H1 (cell line): ENCODE measurements around the gene PPP1CC. TPM values are rescaled to one million over a fixed set of nuclear protein-coding genes. Genes with fewer than 3 reads are reported as not detected.

ENCODE experiments used
- CTCF ChIA-PET: fragments of 300-600 bp; sonication (Branson Sonifier 250); formaldehyde crosslinking; loops from one replicate; lab custom pipeline; 2021; ENCODE audit not compliant: partially characterized antibody; lab: Charles Lee
- POLR2A ChIA-PET: fragments of 300-600 bp; sonication (Branson Sonifier 250); formaldehyde crosslinking; loops from one replicate; lab custom pipeline; 2021; ENCODE audit warnings: inconsistent platforms; ENCODE audit not compliant: partially characterized antibody; lab: Charles Lee
- DNase-seq, 2 experiments: peaks; one replicate each; pipeline versions ENCODE4 v3.0.0 to v3.0.0-alpha.2; 2010 to 2022; ENCODE audit warnings: low spot score in 2 of 2, low read depth in 1 of 2, mixed read lengths in 1 of 2
- FAIRE-seq: peaks from 2 replicates; lab custom pipeline; 2011; peaks lifted over from hg19 to GRCh38; lab: Jason Lieb, UNC
- H2AFZ ChIP-seq: 2 replicates; pipeline ENCODE4 v1.8.1; 2012; ENCODE audit warnings: low read length, inconsistent platforms
- H2AK5ac ChIP-seq: 2 replicates; pipeline ENCODE4 v1.6.1; 2013; ENCODE audit warnings: low read depth, low read length
- H2BK120ac ChIP-seq: replicated peaks from 2 replicates; pipeline ENCODE3; 2013; ENCODE audit warnings: low read depth, low read length, inconsistent platforms
- H2BK12ac ChIP-seq: 2 replicates; pipeline ENCODE4 v1.6.1; 2013; ENCODE audit warnings: low read depth, low read length
- H2BK15ac ChIP-seq: 2 replicates; pipeline ENCODE4 v1.6.1; 2013; ENCODE audit warnings: low read length
- H2BK20ac ChIP-seq: 2 replicates; pipeline ENCODE4 v1.6.1; 2013; ENCODE audit warnings: low read length
- H2BK5ac ChIP-seq: 2 replicates; pipeline ENCODE4 v1.6.1; 2013; ENCODE audit warnings: low read depth, low read length
- H3K14ac ChIP-seq: 2 replicates; pipeline ENCODE4 v1.6.1; 2013; ENCODE audit warnings: inconsistent platforms; ENCODE audit not compliant: insufficient read length
- H3K18ac ChIP-seq: 2 replicates; pipeline ENCODE4 v1.6.1; 2013; ENCODE audit warnings: low read length; ENCODE audit errors: extremely low read depth
- H3K23ac ChIP-seq: 2 replicates; pipeline ENCODE4 v1.6.1; 2013; ENCODE audit warnings: inconsistent platforms; ENCODE audit not compliant: insufficient read length
- H3K23me2 ChIP-seq: 2 replicates; pipeline ENCODE4 v1.6.1; 2013; ENCODE audit warnings: low read depth, low read length
- H3K27ac ChIP-seq: 2 replicates; pipeline ENCODE4 v1.6.1; 2011; ENCODE audit warnings: low read depth, low read length, inconsistent platforms
- H3K27me3 ChIP-seq, 4 experiments: replicated peaks in 1 of 4; 1 replicate in 1 of 4; 2 replicates in 3 of 4; pipeline versions ENCODE4 v1.6.1 to v1.8.1; 2011 to 2013; ENCODE audit warnings: low read length in 3 of 4, mild to moderate bottlenecking in 3 of 4, inconsistent platforms in 2 of 4, mixed read lengths in 2 of 4, moderate library complexity in 1 of 4; ENCODE audit not compliant: control insufficient read depth in 3 of 4, insufficient read depth in 3 of 4; ENCODE audit errors: extremely low read depth in 1 of 4
- H3K36me3 ChIP-seq, 4 experiments: 2 replicates each; pipeline versions ENCODE4 v1.6.1 to v1.8.1; 2011 to 2013; ENCODE audit warnings: mild to moderate bottlenecking in 4 of 4, low read length in 3 of 4, moderate library complexity in 2 of 4, control low read depth in 1 of 4, inconsistent platforms in 1 of 4; ENCODE audit not compliant: insufficient read depth in 4 of 4, control insufficient read depth in 2 of 4
- H3K4ac ChIP-seq: replicated peaks from 2 replicates; pipeline ENCODE3; 2013; ENCODE audit warnings: low read length, low read depth, mixed read lengths, inconsistent platforms; ENCODE audit not compliant: insufficient read length
- H3K4me1 ChIP-seq, 4 experiments: replicated peaks in 1 of 4; 1 replicate in 1 of 4; 2 replicates in 3 of 4; pipeline versions ENCODE4 v1.6.1 to v1.8.1; 2011 to 2013; ENCODE audit warnings: low read length in 3 of 4, inconsistent platforms in 2 of 4, mixed read lengths in 1 of 4; ENCODE audit not compliant: insufficient read depth in 4 of 4, control insufficient read depth in 3 of 4
- H3K4me2 ChIP-seq, 2 experiments: 2 replicates each; pipeline versions ENCODE4 v1.6.1 to v1.8.1; 2011 to 2013; ENCODE audit warnings: low read depth in 2 of 2, low read length in 2 of 2, control low read depth in 1 of 2, inconsistent platforms in 1 of 2, mild to moderate bottlenecking in 1 of 2; ENCODE audit not compliant: insufficient read depth in 1 of 2
- H3K4me3 ChIP-seq, 4 experiments: fragments of 200-600, 300-600 bp in 1 of 4; sonication (generic), shearing (Covaris generic), sonication (Bioruptor Twin) in 1 of 4; 2 replicates each; pipeline versions ENCODE4 v1.5.1 to v1.8.1; 2011 to 2016; ENCODE audit warnings: low read length in 4 of 4, low read depth in 3 of 4, control low read depth in 2 of 4, inconsistent platforms in 2 of 4, mild to moderate bottlenecking in 2 of 4, mixed read lengths in 1 of 4, moderate library complexity in 1 of 4; ENCODE audit not compliant: insufficient read depth in 2 of 4; ENCODE audit errors: extremely low read depth in 1 of 4
- H3K56ac ChIP-seq: replicated peaks from 2 replicates; pipeline ENCODE3; 2013; ENCODE audit warnings: low read depth, mild to moderate bottlenecking, mixed read lengths, low read length, inconsistent platforms; ENCODE audit not compliant: insufficient read length
- H3K79me1 ChIP-seq: 2 replicates; pipeline ENCODE4 v1.6.1; 2013; ENCODE audit warnings: low read depth, low read length, control low read depth
- H3K79me2 ChIP-seq, 2 experiments: 2 replicates each; pipeline versions ENCODE4 v1.6.1 to v1.8.1; 2012 to 2013; ENCODE audit warnings: low read length in 2 of 2, mild to moderate bottlenecking in 2 of 2, inconsistent platforms in 1 of 2; ENCODE audit not compliant: insufficient read depth in 2 of 2, control insufficient read depth in 1 of 2
- H3K9ac ChIP-seq, 4 experiments: replicated peaks in 1 of 4; 1 replicate in 1 of 4; 2 replicates in 3 of 4; pipeline versions ENCODE4 v1.6.1 to v1.8.1; 2011 to 2013; ENCODE audit warnings: low read depth in 3 of 4, low read length in 3 of 4, control low read depth in 2 of 4, mild to moderate bottlenecking in 2 of 4, moderate library complexity in 2 of 4, inconsistent platforms in 1 of 4; ENCODE audit errors: extremely low read depth in 1 of 4
- H3K9me3 ChIP-seq, 2 experiments: 2 replicates each; pipeline versions ENCODE4 v1.6.1 to v1.8.1; 2012 to 2013; ENCODE audit warnings: mild to moderate bottlenecking in 2 of 2, moderate library complexity in 2 of 2, control low read depth in 1 of 2, inconsistent platforms in 1 of 2, low read depth in 1 of 2, low read length in 1 of 2, mixed read lengths in 1 of 2; ENCODE audit not compliant: insufficient read depth in 2 of 2
- H4K20me1 ChIP-seq, 2 experiments: replicated peaks in 1 of 2; 2 replicates each; pipeline versions ENCODE3 to v1.8.1; 2011 to 2013; ENCODE audit warnings: inconsistent platforms in 2 of 2, low read length in 2 of 2, mild to moderate bottlenecking in 1 of 2; ENCODE audit not compliant: insufficient read depth in 2 of 2, control insufficient read depth in 1 of 2
- H4K5ac ChIP-seq: 2 replicates; pipeline ENCODE4 v1.6.1; 2013; ENCODE audit warnings: low read length, low read depth, mixed read lengths, inconsistent platforms; ENCODE audit not compliant: insufficient read length
- H4K8ac ChIP-seq: 2 replicates; pipeline ENCODE4 v1.8.0; 2013; ENCODE audit warnings: mild to moderate bottlenecking, moderate library complexity, low read length, inconsistent platforms; ENCODE audit not compliant: insufficient read depth; ENCODE audit errors: extremely low read depth
- H4K91ac ChIP-seq: replicated peaks from 2 replicates; pipeline ENCODE3; 2013; ENCODE audit warnings: low read length, mixed read lengths, inconsistent platforms; ENCODE audit not compliant: insufficient read length
- CHD1 ChIP-seq: IDR thresholded peaks from 2 replicates; pipeline ENCODE4 v1.6.1; 2012; ENCODE audit warnings: low read depth, low read length, improper control_type of control experiment
- GABPA ChIP-seq: IDR thresholded peaks from 2 replicates; pipeline ENCODE4 v1.6.1; 2011; ENCODE audit warnings: mild to moderate bottlenecking, low read length, moderate library complexity, borderline replicate concordance; ENCODE audit not compliant: insufficient read depth
- RXRA ChIP-seq: IDR thresholded peaks from 2 replicates; pipeline ENCODE4 v1.6.1; 2011; ENCODE audit warnings: low read depth, mild to moderate bottlenecking, low read length, moderate library complexity; ENCODE audit not compliant: insufficient read depth
- TCF12 ChIP-seq: IDR thresholded peaks from 2 replicates; pipeline ENCODE4 v1.6.1; 2011; ENCODE audit warnings: low read depth, mild to moderate bottlenecking, low read length
- polyA plus RNA-seq, 7 experiments: library from polyadenylated mRNA; depleted of rRNA in 3 of 7; stranded (reverse) in 5 of 7; unstranded in 2 of 7; fragments of >200 nt in 5 of 7; fragments of 200-250 nt in 2 of 7; gene quantifications; 1 replicate in 5 of 7; 2 replicates in 1 of 7; 4 replicates in 1 of 7; pipeline versions ENCODE4 v1.2.1 to v1.2.3, GENCODE V29; 2011 to 2013; ENCODE audit warnings: missing spikeins in 2 of 7, mixed read lengths in 2 of 7
- total RNA-seq: library from RNA; stranded (reverse); fragmentation: NEBNext Ultra II Directional; extraction: Animal tissue kit (Norgen Biotek cat#: 25700); gene quantifications from 2 replicates; pipeline ENCODE4 v1.2.1, GENCODE V29; 2021

The PPP1CC gene
- total and polyA plus RNA-seq, 2 of the 8 experiments (the other 6 are each of a cell fraction or from before 2014, with no cell fraction given) = 193 to 350 TPM

DNA sequence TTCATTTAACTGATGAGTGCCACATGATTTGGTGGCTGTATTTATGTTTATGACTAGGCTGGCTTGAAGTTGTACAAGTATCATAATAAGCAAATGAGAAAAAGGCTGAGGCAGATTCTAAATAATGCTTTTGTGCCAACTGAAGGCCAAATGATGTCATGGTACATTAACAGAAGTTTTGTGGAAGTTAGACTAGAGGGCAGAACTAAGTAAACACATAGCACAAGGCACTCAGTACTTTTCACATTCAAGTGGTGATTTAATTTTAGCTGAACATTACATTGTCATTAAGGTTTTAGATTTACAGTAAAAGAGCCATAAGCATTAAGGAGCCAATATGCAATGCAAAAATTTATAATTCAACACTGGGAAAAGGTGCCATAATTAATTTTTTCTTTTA, 21.1 kb downstream of the PPP1CC start:
- no peak overlapping the region for H3K18ac ChIP-seq
- H2BK120ac ChIP-seq = no peak overlapping the region
- peaks cover 0 to 8% (median under 1%) of the 10 kb centered on the region in 4 experiments; a peak in 2 of 7 replicates for H3K4me1 ChIP-seq
- no peak overlapping the region for H4K8ac ChIP-seq
- DNase-seq = no peak
- no peak overlapping the region for H2AFZ ChIP-seq
- ChIA-PET CTCF (interaction anchor here (0.6 to 2.0 kb wide), 5 partner anchors 9 to 125 kb away, joined by 3 to 6 read pairs (median 3); no protein-coding TSS in a partner anchor), POLR2A (interaction anchor here (0.5 to 0.9 kb wide), 2 partner anchors 51 to 108 kb away, joined by 3 to 4 read pairs; no protein-coding TSS in a partner anchor)
- H3K36me3 ChIP-seq = peaks cover 18 to 88% (median 70%) of the 10 kb centered on the region in 4 experiments
- H3K79me1 ChIP-seq = no peaks in the 10 kb centered on the region
- H2AK5ac ChIP-seq = no peak overlapping the region
- H4K20me1 ChIP-seq = peaks cover 16 to 19% of the 10 kb centered on the region in 2 experiments
- no peak overlapping the region for H3K56ac ChIP-seq
- no peak overlapping the region for H3K27ac ChIP-seq
- no peak overlapping the region for H2BK20ac ChIP-seq
- no peak overlapping the region for H4K5ac ChIP-seq
- H4K91ac ChIP-seq = no peak overlapping the region
- H3K23ac ChIP-seq = no peak overlapping the region
- H3K4me3 ChIP-seq = no peak overlapping the region
- H2BK5ac ChIP-seq = no peak overlapping the region
- no peaks in the 10 kb centered on the region for H3K27me3 ChIP-seq
- no peak overlapping the region for H3K4ac ChIP-seq
- H2BK12ac ChIP-seq = no peak overlapping the region
- no peak overlapping the region for H3K14ac ChIP-seq
- no peaks in the 10 kb centered on the region for H3K9me3 ChIP-seq
- FAIRE-seq = no peak
- peaks cover 0 to 25% of the 10 kb centered on the region in 2 experiments; a peak in 2 of 4 replicates for H3K79me2 ChIP-seq
- H3K9ac ChIP-seq = no peak overlapping the region
- H2BK15ac ChIP-seq = no peak overlapping the region
- no peaks in the 10 kb centered on the region for H3K23me2 ChIP-seq
- no peak overlapping the region for H3K4me2 ChIP-seq
- TF ChIP-seq GABPA (no peak), CHD1 (no peak), TCF12 (no peak), RXRA (no peak)
